Stimulated activated CD8-positive, alpha-beta memory T cell treated with anti-CD3 and anti-CD28 coated beads, Interleukin-4, amount 100 ng/mL, for 24 hours (primary cell): ENCODE measurements around the gene WDR5.

Experiments
- DNase-seq: peaks from one replicate; pipeline ENCODE4 v3.0.0-alpha.2; 2020; ENCODE audit warnings: low read depth

WDR5 gene

GRCh38 chr9:134174526-134175290, 38.8 kb downstream of the WDR5 start:
- DNase-seq = no peak

GRCh38 chr9:134175291-134175807, 39.5 kb downstream of the WDR5 start:
- no peak for DNase-seq

- no peak for DNase-seq
Measured at GRCh38 chr9:134175808-134176598, 40.1 kb downstream of the WDR5 start.

DNA sequence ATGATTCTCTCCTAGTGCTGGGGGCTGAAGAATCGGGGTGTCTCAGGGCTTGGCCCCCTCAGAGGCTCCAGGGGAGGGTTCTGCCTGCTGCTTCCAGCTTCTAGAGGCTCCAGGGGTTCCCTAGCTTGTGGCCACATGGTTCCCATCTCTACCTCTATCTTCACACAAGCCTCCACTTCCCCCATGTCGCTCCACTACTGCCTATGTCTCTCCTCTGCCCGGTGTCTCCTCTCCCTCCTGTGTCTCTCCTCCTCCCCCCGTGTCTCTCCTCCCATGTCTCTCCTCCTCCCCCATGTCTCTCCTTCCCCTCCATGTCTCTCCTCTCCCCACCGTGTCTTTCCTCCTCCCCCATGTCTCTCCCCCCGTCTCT, 40.7 kb downstream of the WDR5 start:
- no peak for DNase-seq

- DNase-seq = no peak
Measured at GRCh38 chr9:134177186-134177585, 41.3 kb downstream of the WDR5 start.

DNA sequence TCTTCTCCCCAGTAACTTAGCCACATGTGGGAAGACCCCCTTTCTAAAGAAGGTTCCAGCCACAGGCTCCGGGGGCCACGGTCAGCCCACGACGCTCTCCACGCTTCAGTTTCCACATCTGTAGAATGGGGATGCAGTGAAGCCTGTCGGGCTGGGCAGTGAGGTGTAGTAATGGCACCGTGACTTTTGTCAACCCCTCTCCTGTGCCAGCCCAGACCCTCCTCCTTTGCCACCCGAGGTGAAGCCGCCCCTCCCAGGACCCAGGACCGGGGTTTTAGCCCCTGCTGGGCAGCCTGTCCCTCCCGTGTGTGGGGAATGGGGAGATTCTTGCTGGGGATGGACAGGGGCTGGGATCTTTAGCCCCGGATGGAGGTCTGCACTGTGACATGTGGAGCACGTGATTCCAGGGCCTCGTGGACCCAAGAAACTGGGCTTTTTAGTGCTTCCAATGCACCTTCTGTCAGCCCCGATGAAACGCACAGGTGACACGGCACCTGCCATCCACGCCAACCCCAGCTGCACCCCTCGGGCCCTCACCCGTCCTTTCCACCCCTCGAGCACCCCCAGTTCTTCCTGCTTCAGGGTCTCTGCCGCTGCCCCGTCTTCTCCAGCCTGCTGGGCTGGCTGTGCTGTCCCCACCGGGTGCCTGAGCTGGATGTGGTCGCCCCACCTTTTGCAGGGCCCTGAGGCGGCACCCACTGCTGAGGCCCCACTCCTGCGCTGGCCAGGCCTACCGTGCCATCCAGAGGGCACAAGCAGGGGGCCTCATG, 41.9 kb downstream of the WDR5 start:
- DNase-seq = no peak

DNA sequence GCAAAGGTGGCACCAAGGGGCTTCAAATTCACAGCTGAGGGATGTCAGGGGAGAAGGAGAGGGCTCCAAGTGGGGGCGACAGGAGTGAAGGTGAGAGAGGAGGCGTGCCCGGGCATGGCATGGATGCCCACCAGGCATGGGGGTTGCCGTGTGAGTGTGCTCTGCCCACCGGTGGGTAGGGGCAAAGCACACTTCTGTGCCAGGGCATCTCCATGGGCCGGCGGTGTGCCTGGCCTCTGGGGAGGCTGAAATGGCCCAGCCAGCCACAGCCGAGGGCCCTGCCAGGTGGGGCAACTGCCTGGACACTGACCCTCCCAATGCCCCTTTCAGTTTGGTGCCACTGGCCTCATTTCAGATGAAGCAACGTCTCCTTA, 42.5 kb downstream of the WDR5 start:
- no peak for DNase-seq

- no peak for DNase-seq
Measured at GRCh38 chr9:134178768-134179551, 43.1 kb downstream of the WDR5 start.

- DNase-seq = no peak
Measured at GRCh38 chr9:134179595-134179917, 43.7 kb downstream of the WDR5 start.

GRCh38 chr9:134179918-134180785, 44.3 kb downstream of the WDR5 start:
- no peak for DNase-seq

DNA sequence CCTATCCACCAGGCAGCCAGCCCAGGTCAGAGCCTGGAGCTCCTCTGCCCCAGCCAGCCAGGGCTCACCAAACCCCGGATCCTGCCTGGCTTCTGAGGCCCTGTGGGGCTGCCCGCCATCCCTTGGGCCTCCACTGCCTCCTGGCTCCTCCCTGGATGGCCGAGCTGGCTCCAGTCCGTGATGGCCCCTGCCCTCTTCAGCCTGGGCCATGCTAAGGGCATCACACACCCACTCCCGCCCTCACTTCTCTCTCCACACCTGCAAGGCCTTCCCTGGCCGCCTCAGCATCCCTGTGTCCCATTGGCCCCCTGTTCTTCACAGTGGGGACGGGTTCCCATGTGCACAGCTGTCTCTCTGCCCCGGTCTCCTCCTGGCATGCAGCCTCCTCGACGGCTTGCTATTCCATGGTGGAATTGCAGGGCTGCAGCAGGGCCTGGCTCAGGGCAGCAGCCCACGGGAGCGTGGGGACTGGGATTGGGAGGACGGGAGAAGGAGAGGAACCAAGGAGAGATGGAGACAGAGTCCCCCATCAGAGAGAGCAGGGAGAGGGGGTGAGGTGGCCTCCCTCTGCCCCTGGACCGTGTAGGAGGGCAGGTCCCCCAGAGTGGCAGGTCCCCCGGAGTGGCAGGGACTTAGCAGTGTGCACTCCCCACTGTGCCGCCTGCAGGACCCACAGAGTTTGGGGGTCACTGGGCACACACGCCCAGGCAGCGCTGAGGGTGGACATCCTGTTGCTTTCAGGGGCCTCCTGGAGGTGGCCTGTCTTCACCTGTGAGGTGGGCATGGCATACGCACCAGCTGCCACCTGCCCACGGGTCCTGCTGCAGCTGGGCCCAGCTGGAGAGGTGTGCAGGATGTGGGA, 45.1 kb downstream of the WDR5 start:
- DNase-seq = no peak

GRCh38 chr9:134181648-134182034, 45.8 kb downstream of the WDR5 start:
- DNase-seq = no peak

DNA sequence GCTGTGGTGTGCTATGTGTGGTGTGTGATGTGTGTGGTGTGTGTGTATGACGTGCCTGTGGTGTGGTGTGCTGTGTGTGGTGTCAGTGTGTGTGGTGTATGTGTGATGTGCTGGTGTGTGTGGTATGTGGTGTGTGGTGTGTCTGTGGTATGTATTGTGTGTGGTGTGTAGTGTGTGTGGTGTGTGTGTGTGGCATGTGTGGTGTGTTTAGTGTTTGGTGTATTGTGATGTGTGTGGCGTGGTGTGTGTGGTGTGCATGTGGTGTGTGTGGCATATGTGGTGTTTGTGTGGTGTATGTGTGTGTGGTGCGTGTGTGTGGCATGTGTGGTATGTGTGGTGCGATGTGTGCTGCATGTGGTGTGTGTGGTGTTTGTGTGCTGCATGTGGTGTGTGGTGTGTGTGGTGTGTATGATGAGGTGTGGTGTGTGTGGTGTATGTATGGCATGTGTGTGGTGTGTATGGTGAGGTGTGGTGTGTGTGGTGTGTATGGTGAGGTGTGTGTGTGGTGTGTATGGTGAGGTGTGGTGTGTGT, 46.7 kb downstream of the WDR5 start:
- DNase-seq = no peak

DNA sequence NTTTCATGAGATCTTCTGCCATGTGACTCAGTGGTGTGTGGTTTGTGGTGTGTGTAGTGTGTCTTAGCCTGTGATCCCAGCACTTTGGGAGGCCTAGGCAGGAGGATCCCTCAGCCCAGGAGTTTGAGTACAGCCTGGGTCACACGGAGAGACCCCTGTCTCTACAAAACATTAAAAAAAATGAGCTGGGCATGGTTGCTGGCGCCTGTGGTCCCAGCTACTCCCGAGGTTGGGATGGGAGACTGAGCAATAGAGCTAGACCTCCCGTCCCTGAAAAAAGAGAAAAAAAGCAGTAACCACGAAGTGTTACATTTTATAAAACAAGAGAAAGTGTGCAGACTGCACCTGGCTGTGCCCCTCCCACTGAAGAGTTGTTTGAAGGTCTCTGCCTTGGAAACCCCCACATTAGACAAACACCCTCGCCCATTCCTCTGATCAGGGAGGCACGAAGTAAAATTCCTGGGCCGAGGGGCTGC, 49.7 kb downstream of the WDR5 start:
- DNase-seq = no peak

DNA sequence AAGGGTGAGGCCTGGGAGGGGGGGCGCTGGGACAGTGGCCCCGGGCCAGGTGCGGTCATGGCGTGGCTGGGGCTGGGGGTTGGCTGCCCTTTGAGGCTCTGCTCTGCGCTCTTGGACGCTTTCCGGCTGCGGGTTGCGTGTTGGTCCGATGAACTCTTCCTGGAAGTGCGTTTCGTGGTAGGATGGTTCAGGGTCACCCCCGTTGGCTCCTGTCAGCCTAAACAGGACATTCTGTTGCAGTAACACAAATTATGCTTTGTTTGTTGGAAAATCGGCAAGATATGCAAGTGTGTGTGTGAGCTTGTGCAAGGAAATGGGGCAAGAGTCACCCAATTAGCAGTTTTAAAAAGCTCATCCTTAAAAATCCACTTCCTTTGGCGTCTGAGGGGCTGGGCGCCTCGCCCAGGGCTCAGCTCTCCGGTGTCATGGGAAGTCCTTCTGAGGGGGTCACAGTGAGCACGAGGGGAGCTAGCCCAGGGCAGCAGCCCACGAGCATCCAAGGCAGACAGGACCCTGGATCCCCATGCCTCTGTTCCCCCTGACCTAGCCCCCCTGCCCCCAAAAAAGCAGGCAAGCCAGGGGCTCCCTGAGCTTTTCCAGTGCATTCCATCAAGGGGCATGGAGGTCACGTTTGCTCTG, 50.7 kb downstream of the WDR5 start:
- no peak for DNase-seq

DNA sequence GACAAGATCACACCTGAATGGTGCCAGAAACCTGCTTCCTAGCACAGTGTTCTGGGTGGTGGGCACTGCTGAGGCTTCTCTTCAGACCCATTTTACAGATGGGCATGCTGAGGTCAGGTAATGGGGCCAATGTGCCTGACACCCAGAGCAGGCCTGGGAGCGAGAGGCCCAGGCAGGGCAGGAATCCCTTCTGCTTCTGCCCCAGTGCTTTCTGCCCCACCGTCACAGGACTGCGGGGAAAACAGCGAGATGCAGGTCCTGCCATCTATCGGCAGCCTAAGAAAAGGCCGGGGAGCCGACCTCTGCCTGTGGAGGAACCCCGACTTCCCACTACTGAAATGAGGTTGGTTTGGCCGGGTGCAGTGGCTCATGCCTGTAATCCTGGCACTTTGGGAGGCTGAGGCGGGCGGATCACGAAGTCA, 51.2 kb downstream of the WDR5 start:
- no peak for DNase-seq

DNA sequence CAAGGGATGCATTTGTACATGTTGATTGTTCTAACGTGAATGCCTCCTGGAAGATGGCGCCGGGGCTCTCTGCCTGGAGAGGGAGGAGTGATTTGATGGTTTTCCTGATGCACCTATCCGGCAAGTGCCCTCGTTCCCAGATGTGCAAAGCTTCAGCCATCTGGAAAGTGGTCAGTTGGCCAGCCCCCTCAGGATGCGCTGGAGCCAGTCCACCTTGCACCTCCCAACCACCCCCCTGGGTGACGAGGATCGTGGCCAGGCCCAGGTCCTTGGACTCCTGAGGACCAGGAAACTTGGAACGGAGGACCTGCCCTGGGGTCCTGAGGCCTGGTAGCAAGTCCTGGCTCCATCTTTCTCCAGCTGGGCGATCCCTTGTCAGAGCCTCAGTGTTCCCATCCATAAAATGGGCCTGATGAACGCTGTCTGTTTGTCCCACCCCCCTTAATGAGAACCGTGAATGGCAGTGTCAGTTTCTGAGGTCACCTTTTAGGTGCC, 52.1 kb downstream of the WDR5 start:
- no peak for DNase-seq

DNA sequence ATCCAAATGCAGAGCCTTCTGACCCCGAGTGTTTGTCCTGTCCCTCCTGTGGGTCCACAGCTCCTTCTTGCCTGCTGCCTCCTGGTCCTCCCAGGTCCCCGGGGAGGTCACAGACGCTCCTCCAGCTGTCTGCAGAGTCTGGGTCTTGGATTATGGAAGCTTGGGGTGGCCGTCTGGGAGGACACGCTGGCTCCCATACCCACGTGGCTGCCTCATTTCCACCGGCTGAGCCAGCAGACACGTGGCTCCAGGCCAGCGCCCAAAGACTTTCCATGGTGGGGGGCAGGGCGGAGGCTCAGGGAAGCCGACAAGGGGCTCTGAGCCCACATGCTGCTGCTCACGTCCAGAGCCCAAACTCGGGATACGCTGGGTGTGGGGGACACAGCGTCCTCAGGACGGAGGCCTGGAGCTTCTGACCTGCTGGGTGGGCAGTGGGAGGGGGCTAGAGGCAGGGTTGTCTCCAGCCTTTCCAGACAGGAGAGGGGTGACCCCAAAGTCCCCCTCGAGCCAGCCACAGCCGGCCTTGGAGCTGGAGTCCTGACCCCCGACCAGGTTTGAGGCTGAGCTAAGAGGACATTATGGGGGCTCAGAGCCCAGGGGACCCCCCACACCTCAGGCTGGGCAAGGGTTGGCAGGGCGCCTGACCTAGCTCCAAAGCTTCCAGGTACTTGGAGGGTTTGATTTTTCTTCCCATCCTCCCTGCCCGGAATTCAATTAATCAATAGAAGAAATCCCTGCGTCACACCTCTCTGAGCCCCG, 52.7 kb downstream of the WDR5 start:
- no peak for DNase-seq
